GM12801 (cell line): ENCODE measurements around the gene PTPRO.

Source experiments
- CTCF ChIP-seq: IDR thresholded peaks from one replicate; pipeline ENCODE4 v1.5.1; 2011; ENCODE audit warnings: control low read depth; ENCODE audit not compliant: insufficient read length; ENCODE audit errors: extremely low read depth

The PTPRO gene

DNA sequence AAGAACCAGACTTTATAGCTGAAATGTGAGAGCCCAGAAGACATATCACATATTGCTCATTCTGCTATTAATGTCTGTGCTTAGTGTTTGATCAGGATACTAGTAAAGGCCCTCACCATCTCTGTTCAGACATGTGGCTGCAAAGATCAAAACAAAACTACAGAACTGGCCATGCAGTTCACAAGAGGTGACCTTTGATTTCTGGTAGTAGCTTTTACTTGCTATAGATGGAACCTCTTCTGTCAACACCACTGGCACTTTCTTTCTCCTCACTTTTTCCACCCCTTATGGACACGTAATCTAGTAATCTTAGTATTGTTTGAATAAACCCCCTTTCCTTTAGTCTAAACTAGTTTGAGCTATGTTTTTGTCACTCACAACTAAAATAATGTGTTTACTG lies 252.0 kb downstream of the PTPRO start:
- no peak for TF ChIP-seq CTCF

- no peak for TF ChIP-seq CTCF
These were observed 253.6 kb downstream of the PTPRO start for GRCh38 chr12:15575671-15576541.

- no peak for TF ChIP-seq CTCF
These were observed 258.1 kb downstream of the PTPRO start for GRCh38 chr12:15580431-15580830.

DNA sequence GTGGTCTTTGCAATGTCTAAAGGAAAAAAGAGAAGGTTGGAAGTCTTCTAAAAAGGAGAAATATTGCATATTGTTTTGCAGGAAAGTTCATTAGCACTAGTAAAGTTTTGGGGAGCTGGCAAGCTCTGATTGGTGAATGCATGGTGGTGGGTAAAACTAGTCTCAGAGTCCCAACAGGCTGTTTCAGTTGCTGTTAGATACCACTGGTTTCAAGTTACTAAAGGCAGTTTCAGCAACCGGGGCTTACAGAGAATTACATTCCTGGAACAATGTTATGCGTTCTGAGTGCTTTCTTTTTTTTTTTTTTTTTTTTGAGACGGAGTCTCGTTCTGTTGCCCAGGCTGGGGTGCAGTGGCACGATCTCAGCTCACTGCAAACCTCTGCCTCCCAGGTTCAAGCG lies 258.7 kb downstream of the PTPRO start:
- no peak for TF ChIP-seq CTCF

DNA sequence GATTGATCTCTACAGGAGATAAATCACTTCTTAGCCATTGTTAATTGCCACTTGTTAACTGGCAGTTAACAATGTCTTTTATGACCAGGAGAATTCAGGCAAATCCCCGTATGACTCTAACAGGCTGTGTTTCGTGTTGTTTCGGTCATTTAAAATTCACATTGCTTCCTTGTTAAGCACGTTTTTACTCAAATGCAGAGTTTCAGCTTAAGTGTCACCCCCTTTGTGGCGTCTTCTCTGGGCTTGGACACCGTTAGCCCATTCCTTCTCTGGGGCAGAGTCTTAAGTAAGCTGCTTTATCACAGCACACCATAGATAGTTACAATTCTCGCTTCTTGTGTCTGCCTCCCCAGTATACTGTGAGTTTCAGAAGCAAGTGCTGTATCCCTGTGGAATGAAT lies 261.5 kb downstream of the PTPRO start:
- TF ChIP-seq CTCF: no peak

DNA sequence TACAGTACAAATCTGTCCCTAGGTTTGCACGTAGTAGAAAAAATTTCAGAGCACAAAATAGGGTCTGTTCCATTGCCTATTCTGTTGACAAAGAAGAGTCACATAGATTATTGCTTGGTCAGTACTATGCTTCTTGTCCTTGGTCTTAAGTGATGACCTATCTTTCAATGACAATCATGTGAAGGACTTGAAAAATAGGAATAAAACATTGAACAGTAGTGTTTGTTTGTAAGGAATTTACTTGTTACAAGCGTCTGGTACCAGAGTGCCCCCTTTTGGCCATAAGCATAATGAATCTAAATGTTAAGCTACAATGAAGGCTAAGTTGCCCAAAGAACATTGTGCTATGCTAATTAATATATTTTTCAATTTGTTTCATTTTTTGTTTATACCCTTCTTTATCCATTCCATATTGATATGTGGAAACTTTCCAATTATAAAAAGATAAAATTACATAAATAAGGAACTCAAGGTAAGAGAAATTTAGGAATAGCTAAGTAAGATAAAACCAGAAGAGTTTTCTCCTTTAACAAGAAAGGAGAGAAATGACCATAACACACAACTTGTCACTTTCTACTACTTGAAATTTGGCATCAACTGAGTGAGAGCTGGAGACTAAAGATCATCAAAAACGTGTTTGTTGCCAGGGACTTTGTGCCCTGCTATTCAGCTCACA lies 262.2 kb downstream of the PTPRO start:
- TF ChIP-seq CTCF: no peak

DNA sequence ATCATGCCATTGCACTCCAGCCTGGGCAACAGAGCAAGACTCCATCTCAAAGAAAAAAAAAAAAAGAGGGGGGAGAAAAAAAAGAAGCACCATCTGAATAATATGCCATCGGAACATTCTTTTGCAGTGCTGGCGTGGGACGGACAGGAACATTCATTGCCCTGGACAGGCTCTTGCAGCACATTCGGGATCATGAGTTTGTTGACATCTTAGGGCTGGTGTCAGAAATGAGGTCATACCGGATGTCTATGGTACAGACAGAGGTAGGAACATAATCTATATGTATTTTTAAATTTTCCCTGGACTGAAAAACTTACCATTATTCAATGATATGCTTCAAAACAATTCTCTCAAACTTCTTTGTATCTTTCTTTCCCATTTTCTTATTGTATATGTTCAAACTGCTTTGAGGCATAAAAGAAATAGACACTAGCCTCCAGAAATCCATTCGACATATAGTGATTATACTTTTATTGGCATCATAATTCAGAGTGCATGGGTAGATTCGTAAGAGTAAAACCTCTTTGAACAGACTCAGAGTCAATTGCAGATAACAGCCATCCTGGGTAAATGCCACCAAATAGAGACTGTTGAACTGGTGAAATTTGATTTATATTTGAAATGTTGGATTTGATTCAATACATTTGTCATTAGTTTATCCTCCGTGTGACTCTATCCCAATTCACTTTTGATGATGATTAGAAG lies 267.2 kb downstream of the PTPRO start:
- no peak for TF ChIP-seq CTCF
